ENCODE measurements around the gene SCP2D1. TPM values are rescaled to one million over a fixed set of nuclear protein-coding genes. Genes with fewer than 3 reads are reported as not detected.

SCP2D1 gene
- total RNA-seq, 1 donor, result not detected

- Histone ChIP-seq H3K9me3 (ENCODE audit: low read depth, low read length) (no peaks in the 10 kb centered on the region), H3K27me3 (ENCODE audit: insufficient read depth, low read length) (no peaks in the 10 kb centered on the region), H3K4me1 (ENCODE audit: insufficient read depth, low read length) (no peaks in the 10 kb centered on the region), H3K4me3 (ENCODE audit: low read length) (no peak overlapping the region)
Measured at GRCh38 chr20:18840248-18840645, 26.7 kb downstream of the SCP2D1 start.

- Histone ChIP-seq H3K27me3 (ENCODE audit: insufficient read depth, low read length) (no peaks in the 10 kb centered on the region), H3K4me1 (ENCODE audit: insufficient read depth, low read length) (no peaks in the 10 kb centered on the region), H3K4me3 (ENCODE audit: low read length) (no peak overlapping the region), H3K9me3 (ENCODE audit: low read depth, low read length) (no peaks in the 10 kb centered on the region)
Measured at GRCh38 chr20:18845017-18845416, 31.4 kb downstream of the SCP2D1 start.

GRCh38 chr20:18847226-18847755, 33.7 kb downstream of the SCP2D1 start:
- Histone ChIP-seq H3K4me1 (ENCODE audit: insufficient read depth, low read length) (no peaks in the 10 kb centered on the region), H3K4me3 (ENCODE audit: low read length) (no peak overlapping the region), H3K27me3 (ENCODE audit: insufficient read depth, low read length) (no peaks in the 10 kb centered on the region), H3K9me3 (ENCODE audit: low read depth, low read length) (no peaks in the 10 kb centered on the region)

- Histone ChIP-seq H3K9me3 (ENCODE audit: low read depth, low read length) (no peaks in the 10 kb centered on the region), H3K4me1 (ENCODE audit: insufficient read depth, low read length) (no peaks in the 10 kb centered on the region), H3K27me3 (ENCODE audit: insufficient read depth, low read length) (peaks cover under 1% of the 10 kb centered on the region), H3K4me3 (ENCODE audit: low read length) (no peak overlapping the region)
Measured at GRCh38 chr20:18849131-18849530, 35.5 kb downstream of the SCP2D1 start.

GRCh38 chr20:18851629-18852028, 38.0 kb downstream of the SCP2D1 start:
- Histone ChIP-seq H3K4me3 (ENCODE audit: low read length) (no peak overlapping the region), H3K4me1 (ENCODE audit: insufficient read depth, low read length) (no peaks in the 10 kb centered on the region), H3K9me3 (ENCODE audit: low read depth, low read length) (no peaks in the 10 kb centered on the region), H3K27me3 (ENCODE audit: insufficient read depth, low read length) (peaks cover 2% of the 10 kb centered on the region)

- Histone ChIP-seq H3K4me1 (ENCODE audit: insufficient read depth, low read length) (no peaks in the 10 kb centered on the region), H3K27me3 (ENCODE audit: insufficient read depth, low read length) (peaks cover 2% of the 10 kb centered on the region), H3K4me3 (ENCODE audit: low read length) (no peak overlapping the region), H3K9me3 (ENCODE audit: low read depth, low read length) (no peaks in the 10 kb centered on the region)
Measured at GRCh38 chr20:18852318-18852717, 38.7 kb downstream of the SCP2D1 start.

GRCh38 chr20:18853216-18853615, 39.6 kb downstream of the SCP2D1 start:
- peaks cover 2% of the 10 kb centered on the region for H3K27me3 ChIP-seq (ENCODE audit: insufficient read depth, low read length)
- no peaks in the 10 kb centered on the region for H3K4me1 ChIP-seq (ENCODE audit: insufficient read depth, low read length)
- H3K4me3 ChIP-seq (ENCODE audit: low read length), result no peak overlapping the region
- H3K9me3 ChIP-seq (ENCODE audit: low read depth, low read length), result no peaks in the 10 kb centered on the region

- H3K4me1 ChIP-seq (ENCODE audit: insufficient read depth, low read length), result no peaks in the 10 kb centered on the region
- H3K4me3 ChIP-seq (ENCODE audit: low read length), result no peak overlapping the region
- H3K9me3 ChIP-seq (ENCODE audit: low read depth, low read length), result no peaks in the 10 kb centered on the region
- peaks cover 2% of the 10 kb centered on the region for H3K27me3 ChIP-seq (ENCODE audit: insufficient read depth, low read length)
Measured at GRCh38 chr20:18853946-18854646, 40.5 kb downstream of the SCP2D1 start.

- H3K4me3 ChIP-seq (ENCODE audit: low read length), result no peak overlapping the region
- no peaks in the 10 kb centered on the region for H3K9me3 ChIP-seq (ENCODE audit: low read depth, low read length)
- H3K27me3 ChIP-seq (ENCODE audit: insufficient read depth, low read length), result peaks cover 2% of the 10 kb centered on the region
- H3K4me1 ChIP-seq (ENCODE audit: insufficient read depth, low read length), result no peaks in the 10 kb centered on the region
Measured at GRCh38 chr20:18855882-18856281, 42.3 kb downstream of the SCP2D1 start.

- H3K27me3 ChIP-seq (ENCODE audit: insufficient read depth, low read length), result peaks cover 2% of the 10 kb centered on the region
Measured at GRCh38 chr20:18856873-18857272, 43.3 kb downstream of the SCP2D1 start.

GRCh38 chr20:18857640-18858039, 44.1 kb downstream of the SCP2D1 start:
- Histone ChIP-seq H3K9me3 (ENCODE audit: low read depth, low read length) (no peaks in the 10 kb centered on the region), H3K4me1 (ENCODE audit: insufficient read depth, low read length) (no peaks in the 10 kb centered on the region), H3K27me3 (ENCODE audit: insufficient read depth, low read length) (peaks cover 2% of the 10 kb centered on the region), H3K4me3 (ENCODE audit: low read length) (no peak overlapping the region)

More at GRCh38 chr20:18856873-18857272, 43.3 kb downstream of the SCP2D1 start:
- no peaks in the 10 kb centered on the region for H3K9me3 ChIP-seq (ENCODE audit: low read depth, low read length)
- no peaks in the 10 kb centered on the region for H3K4me1 ChIP-seq (ENCODE audit: insufficient read depth, low read length)
- no peak overlapping the region for H3K4me3 ChIP-seq (ENCODE audit: low read length)

- peaks cover 2% of the 10 kb centered on the region for H3K27me3 ChIP-seq (ENCODE audit: insufficient read depth, low read length)
- H3K9me3 ChIP-seq (ENCODE audit: low read depth, low read length), result no peaks in the 10 kb centered on the region
- H3K4me3 ChIP-seq (ENCODE audit: low read length), result no peak overlapping the region
- no peaks in the 10 kb centered on the region for H3K4me1 ChIP-seq (ENCODE audit: insufficient read depth, low read length)
Measured at GRCh38 chr20:18858816-18859215, 45.2 kb downstream of the SCP2D1 start.

Other genes with a start within 250 kb of the SCP2D1 start
- 93.9 TPM for gene SMIM26, start 246.4 kb upstream of the SCP2D1 start, total RNA-seq
- 19.0 TPM for gene DTD1, start 225.7 kb upstream of the SCP2D1 start, total RNA-seq